Liver (tissue), 3 donors: Measurements from ENCODE around the gene VEGFA.

Experiments
- FOXA1 ChIP-seq: IDR thresholded peaks from 2 replicates; pipeline ENCODE4 v1.6.1; 2016; ENCODE audit warnings: antibody characterized with exemption
- TF ChIP-seq, protein P1 (sequence below): fragments of 150-350 bp; IDR thresholded peaks from 2 replicates; pipeline ENCODE4 v1.5.1; 2017; ENCODE audit warnings: improper control_type of control experiment, low read depth, low read length; ENCODE audit not compliant: missing input control
- TF ChIP-seq, protein P2 (sequence below): IDR thresholded peaks from 2 replicates; pipeline ENCODE4 v1.6.1; 2016; ENCODE audit warnings: antibody characterized with exemption
- TF ChIP-seq, protein P3 (sequence below): IDR thresholded peaks from 2 replicates; pipeline ENCODE4 v1.6.1; 2016; ENCODE audit warnings: antibody characterized with exemption
- donor health status: healthy.
- donor health status: healthy.

DNA sequence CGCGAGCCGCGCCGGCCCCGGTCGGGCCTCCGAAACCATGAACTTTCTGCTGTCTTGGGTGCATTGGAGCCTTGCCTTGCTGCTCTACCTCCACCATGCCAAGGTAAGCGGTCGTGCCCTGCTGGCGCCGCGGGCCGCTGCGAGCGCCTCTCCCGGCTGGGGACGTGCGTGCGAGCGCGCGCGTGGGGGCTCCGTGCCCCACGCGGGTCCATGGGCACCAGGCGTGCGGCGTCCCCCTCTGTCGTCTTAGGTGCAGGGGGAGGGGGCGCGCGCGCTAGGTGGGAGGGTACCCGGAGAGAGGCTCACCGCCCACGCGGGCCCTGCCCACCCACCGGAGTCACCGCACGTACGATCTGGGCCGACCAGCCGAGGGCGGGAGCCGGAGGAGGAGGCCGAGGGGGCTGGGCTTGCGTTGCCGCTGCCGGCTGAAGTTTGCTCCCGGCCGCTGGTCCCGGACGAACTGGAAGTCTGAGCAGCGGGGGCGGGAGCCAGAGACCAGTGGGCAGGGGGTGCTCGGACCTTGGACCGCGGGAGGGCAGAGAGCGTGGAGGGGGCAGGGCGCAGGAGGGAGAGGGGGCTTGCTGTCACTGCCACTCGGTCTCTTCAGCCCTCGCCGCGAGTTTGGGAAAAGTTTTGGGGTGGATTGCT lies 1.3 kb downstream of the VEGFA start:
- TF ChIP-seq, protein P1, sequence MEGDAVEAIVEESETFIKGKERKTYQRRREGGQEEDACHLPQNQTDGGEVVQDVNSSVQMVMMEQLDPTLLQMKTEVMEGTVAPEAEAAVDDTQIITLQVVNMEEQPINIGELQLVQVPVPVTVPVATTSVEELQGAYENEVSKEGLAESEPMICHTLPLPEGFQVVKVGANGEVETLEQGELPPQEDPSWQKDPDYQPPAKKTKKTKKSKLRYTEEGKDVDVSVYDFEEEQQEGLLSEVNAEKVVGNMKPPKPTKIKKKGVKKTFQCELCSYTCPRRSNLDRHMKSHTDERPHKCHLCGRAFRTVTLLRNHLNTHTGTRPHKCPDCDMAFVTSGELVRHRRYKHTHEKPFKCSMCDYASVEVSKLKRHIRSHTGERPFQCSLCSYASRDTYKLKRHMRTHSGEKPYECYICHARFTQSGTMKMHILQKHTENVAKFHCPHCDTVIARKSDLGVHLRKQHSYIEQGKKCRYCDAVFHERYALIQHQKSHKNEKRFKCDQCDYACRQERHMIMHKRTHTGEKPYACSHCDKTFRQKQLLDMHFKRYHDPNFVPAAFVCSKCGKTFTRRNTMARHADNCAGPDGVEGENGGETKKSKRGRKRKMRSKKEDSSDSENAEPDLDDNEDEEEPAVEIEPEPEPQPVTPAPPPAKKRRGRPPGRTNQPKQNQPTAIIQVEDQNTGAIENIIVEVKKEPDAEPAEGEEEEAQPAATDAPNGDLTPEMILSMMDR, result no peak
- TF ChIP-seq, protein P2, sequence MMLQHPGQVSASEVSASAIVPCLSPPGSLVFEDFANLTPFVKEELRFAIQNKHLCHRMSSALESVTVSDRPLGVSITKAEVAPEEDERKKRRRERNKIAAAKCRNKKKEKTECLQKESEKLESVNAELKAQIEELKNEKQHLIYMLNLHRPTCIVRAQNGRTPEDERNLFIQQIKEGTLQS, result no peak
- TF ChIP-seq, protein P3, sequence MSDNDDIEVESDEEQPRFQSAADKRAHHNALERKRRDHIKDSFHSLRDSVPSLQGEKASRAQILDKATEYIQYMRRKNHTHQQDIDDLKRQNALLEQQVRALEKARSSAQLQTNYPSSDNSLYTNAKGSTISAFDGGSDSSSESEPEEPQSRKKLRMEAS, result no peak
- no peak for TF ChIP-seq FOXA1
